Measurements from ENCODE around the gene TMEM125. TPM values are rescaled to one million over a fixed set of nuclear protein-coding genes. Genes with fewer than 3 reads are reported as not detected.

TMEM125 gene
- total RNA-seq, 2 experiments from 2014 or later, result 0.30 TPM; not detected in 1

- Mint-ChIP-seq H3K27ac (no peak overlapping the region), H3K36me3 (no peaks in the 10 kb centered on the region), H3K4me3 (no peak overlapping the region), H3K27me3 (peaks cover 3% of the 10 kb centered on the region), H3K9me3 (no peaks in the 10 kb centered on the region), H3K4me1 (peaks cover 8% of the 10 kb centered on the region)
- no peak for DNase-seq
Observed at GRCh38 chr1:43292216-43292615, 22.4 kb downstream of the TMEM125 start.

GRCh38 chr1:43292679-43293078, 22.9 kb downstream of the TMEM125 start:
- no peak for DNase-seq
- Mint-ChIP-seq H3K4me3 (no peak overlapping the region), H3K9me3 (no peaks in the 10 kb centered on the region), H3K4me1 (peaks cover 8% of the 10 kb centered on the region), H3K27ac (no peak overlapping the region), H3K27me3 (no peaks in the 10 kb centered on the region), H3K36me3 (no peaks in the 10 kb centered on the region)

- H3K27ac Mint-ChIP-seq, result no peak overlapping the region
- H3K36me3 Mint-ChIP-seq, result no peaks in the 10 kb centered on the region
- no peak for DNase-seq
- H3K27me3 Mint-ChIP-seq, result no peaks in the 10 kb centered on the region
- no peak overlapping the region for H3K4me3 Mint-ChIP-seq
- H3K9me3 Mint-ChIP-seq, result no peaks in the 10 kb centered on the region
- H3K4me1 Mint-ChIP-seq, result peaks cover 8% of the 10 kb centered on the region
Observed at GRCh38 chr1:43293176-43293575, 23.4 kb downstream of the TMEM125 start.

- Mint-ChIP-seq H3K27ac (no peak overlapping the region), H3K9me3 (no peaks in the 10 kb centered on the region), H3K4me3 (no peak overlapping the region), H3K4me1 (peaks cover 8% of the 10 kb centered on the region), H3K36me3 (no peaks in the 10 kb centered on the region), H3K27me3 (no peaks in the 10 kb centered on the region)
- no peak for DNase-seq
Observed at GRCh38 chr1:43293896-43294760, 24.3 kb downstream of the TMEM125 start.

- H3K27ac Mint-ChIP-seq, result no peak overlapping the region
- H3K4me3 Mint-ChIP-seq, result no peak overlapping the region
- no peaks in the 10 kb centered on the region for H3K27me3 Mint-ChIP-seq
- DNase-seq, result no peak
- no peaks in the 10 kb centered on the region for H3K9me3 Mint-ChIP-seq
- peaks cover 8% of the 10 kb centered on the region for H3K4me1 Mint-ChIP-seq
- no peaks in the 10 kb centered on the region for H3K36me3 Mint-ChIP-seq
Observed at GRCh38 chr1:43294761-43295160, 25.0 kb downstream of the TMEM125 start.

GRCh38 chr1:43296207-43296606, 26.4 kb downstream of the TMEM125 start:
- no peak for DNase-seq
- H3K27ac Mint-ChIP-seq, result no peak overlapping the region
- no peaks in the 10 kb centered on the region for H3K36me3 Mint-ChIP-seq
- H3K4me1 Mint-ChIP-seq, result peaks cover 8% of the 10 kb centered on the region
- no peak overlapping the region for H3K4me3 Mint-ChIP-seq
- H3K27me3 Mint-ChIP-seq, result no peaks in the 10 kb centered on the region
- no peaks in the 10 kb centered on the region for H3K9me3 Mint-ChIP-seq

- H3K9me3 Mint-ChIP-seq, result no peaks in the 10 kb centered on the region
- H3K4me3 Mint-ChIP-seq, result no peak overlapping the region
- H3K4me1 Mint-ChIP-seq, result peaks cover 8% of the 10 kb centered on the region
- DNase-seq, result no peak
- H3K27me3 Mint-ChIP-seq, result no peaks in the 10 kb centered on the region
- H3K27ac Mint-ChIP-seq, result no peak overlapping the region
- H3K36me3 Mint-ChIP-seq, result no peaks in the 10 kb centered on the region
Observed at GRCh38 chr1:43298055-43298454, 28.3 kb downstream of the TMEM125 start.

GRCh38 chr1:43299101-43299500, 29.3 kb downstream of the TMEM125 start:
- Mint-ChIP-seq H3K27ac (no peak overlapping the region), H3K4me1 (peaks cover 8% of the 10 kb centered on the region), H3K36me3 (no peaks in the 10 kb centered on the region), H3K9me3 (no peaks in the 10 kb centered on the region), H3K4me3 (no peak overlapping the region), H3K27me3 (no peaks in the 10 kb centered on the region)
- no peak for DNase-seq

GRCh38 chr1:43300378-43301094, 30.8 kb downstream of the TMEM125 start, which contains the start of gene TIE1:
Gene TIE1 (plus strand): TSS chr1:43300982. CDS start chr1:43301072, 90 bp downstream.
- Mint-ChIP-seq H3K4me1 (peaks cover 6% of the 10 kb centered on the region), H3K27ac (no peak within 1 kb of the TSS), H3K36me3 (no peaks in the 10 kb centered on the region), H3K27me3 (no peaks in the 10 kb centered on the region), H3K9me3 (no peaks in the 10 kb centered on the region), H3K4me3 (no peak within 1 kb of the TSS)
- no peak for DNase-seq

- Mint-ChIP-seq H3K4me1 (no peaks in the 10 kb centered on the region), H3K27ac (no peak overlapping the region), H3K27me3 (no peaks in the 10 kb centered on the region), H3K36me3 (no peaks in the 10 kb centered on the region), H3K9me3 (no peaks in the 10 kb centered on the region), H3K4me3 (no peak overlapping the region)
- DNase-seq, result no peak
Observed at GRCh38 chr1:43302201-43302600, 32.4 kb downstream of the TMEM125 start.

- no peak for DNase-seq
- Mint-ChIP-seq H3K27ac (no peak overlapping the region), H3K4me3 (no peak overlapping the region), H3K4me1 (no peaks in the 10 kb centered on the region), H3K36me3 (no peaks in the 10 kb centered on the region), H3K27me3 (no peaks in the 10 kb centered on the region), H3K9me3 (no peaks in the 10 kb centered on the region)
Observed at GRCh38 chr1:43302721-43303470, 33.1 kb downstream of the TMEM125 start.

GRCh38 chr1:43303471-43304313, 33.9 kb downstream of the TMEM125 start:
- H3K27me3 Mint-ChIP-seq, result no peaks in the 10 kb centered on the region
- no peak overlapping the region for H3K27ac Mint-ChIP-seq
- H3K36me3 Mint-ChIP-seq, result no peaks in the 10 kb centered on the region
- H3K4me3 Mint-ChIP-seq, result no peak overlapping the region
- no peaks in the 10 kb centered on the region for H3K9me3 Mint-ChIP-seq
- no peaks in the 10 kb centered on the region for H3K4me1 Mint-ChIP-seq
- no peak for DNase-seq

GRCh38 chr1:43304314-43304681, 34.5 kb downstream of the TMEM125 start:
- Mint-ChIP-seq H3K9me3 (no peaks in the 10 kb centered on the region), H3K4me3 (no peak overlapping the region), H3K27me3 (no peaks in the 10 kb centered on the region), H3K4me1 (no peaks in the 10 kb centered on the region), H3K36me3 (no peaks in the 10 kb centered on the region), H3K27ac (no peak overlapping the region)
- DNase-seq, result no peak

GRCh38 chr1:43304771-43305300, 35.1 kb downstream of the TMEM125 start:
- Mint-ChIP-seq H3K27me3 (no peaks in the 10 kb centered on the region), H3K4me3 (no peak overlapping the region), H3K4me1 (no peaks in the 10 kb centered on the region), H3K36me3 (no peaks in the 10 kb centered on the region), H3K27ac (no peak overlapping the region), H3K9me3 (no peaks in the 10 kb centered on the region)
- DNase-seq, result no peak
